HFFc6 (cell line): ENCODE data around the gene ARHGAP26. TPM values are rescaled to one million over a fixed set of nuclear protein-coding genes. Genes with fewer than 3 reads are reported as not detected.

Experiments
- DNase-seq: peaks from one replicate; pipeline ENCODE4 v3.0.0-alpha.2; 2018
- H3K27ac Mint-ChIP-seq: 2 replicates; pipeline ENCODE4 v1.8.0; 2020; ENCODE audit warnings: mild to moderate bottlenecking, mixed read lengths
- H3K27me3 Mint-ChIP-seq: 2 replicates; pipeline ENCODE4 v1.8.0; 2021; ENCODE audit warnings: mild to moderate bottlenecking, moderate library complexity, mixed read lengths; ENCODE audit not compliant: insufficient read depth
- H3K36me3 Mint-ChIP-seq: 2 replicates; pipeline ENCODE4 v1.8.0; 2021; ENCODE audit warnings: low read depth, mixed read lengths
- H3K4me1 Mint-ChIP-seq: 2 replicates; pipeline ENCODE4 v1.8.0; 2020; ENCODE audit warnings: low read depth, mixed read lengths
- H3K4me3 Mint-ChIP-seq: 2 replicates; pipeline ENCODE4 v1.8.0; 2020; ENCODE audit warnings: mild to moderate bottlenecking, moderate library complexity, mixed read lengths
- H3K9me3 Mint-ChIP-seq: 2 replicates; pipeline ENCODE4 v1.8.0; 2020; ENCODE audit warnings: mild to moderate bottlenecking, mixed read lengths
- total RNA-seq, 6 experiments: library from RNA; stranded (reverse); fragmentation: NEBNext Ultra II Directional; extraction: Animal tissue kit (Norgen Biotek cat#: 25700); gene quantifications; 2 replicates in 1 of 6; 3 replicates in 5 of 6; pipeline ENCODE4 v1.2.3, GENCODE V29; 2021
- TF ChIP-seq, protein P1 (sequence below): fragments of 200-600 bp; sonication (generic); IDR thresholded peaks from 2 replicates; pipeline ENCODE4 v1.5.0; 2021; ENCODE audit warnings: antibody characterized with exemption, mild to moderate bottlenecking

Gene ARHGAP26
- total RNA-seq, 6 experiments from 2014 or later = 2.3 to 3.6 (median 3.1) TPM

- H3K27me3 Mint-ChIP-seq = no peaks in the 10 kb centered on the region
- no peak for DNase-seq
- no peak overlapping the region for H3K27ac Mint-ChIP-seq
- peaks cover 17% of the 10 kb centered on the region for H3K4me1 Mint-ChIP-seq
- no peak overlapping the region for H3K4me3 Mint-ChIP-seq
- H3K9me3 Mint-ChIP-seq = no peaks in the 10 kb centered on the region
- TF ChIP-seq, protein P1, sequence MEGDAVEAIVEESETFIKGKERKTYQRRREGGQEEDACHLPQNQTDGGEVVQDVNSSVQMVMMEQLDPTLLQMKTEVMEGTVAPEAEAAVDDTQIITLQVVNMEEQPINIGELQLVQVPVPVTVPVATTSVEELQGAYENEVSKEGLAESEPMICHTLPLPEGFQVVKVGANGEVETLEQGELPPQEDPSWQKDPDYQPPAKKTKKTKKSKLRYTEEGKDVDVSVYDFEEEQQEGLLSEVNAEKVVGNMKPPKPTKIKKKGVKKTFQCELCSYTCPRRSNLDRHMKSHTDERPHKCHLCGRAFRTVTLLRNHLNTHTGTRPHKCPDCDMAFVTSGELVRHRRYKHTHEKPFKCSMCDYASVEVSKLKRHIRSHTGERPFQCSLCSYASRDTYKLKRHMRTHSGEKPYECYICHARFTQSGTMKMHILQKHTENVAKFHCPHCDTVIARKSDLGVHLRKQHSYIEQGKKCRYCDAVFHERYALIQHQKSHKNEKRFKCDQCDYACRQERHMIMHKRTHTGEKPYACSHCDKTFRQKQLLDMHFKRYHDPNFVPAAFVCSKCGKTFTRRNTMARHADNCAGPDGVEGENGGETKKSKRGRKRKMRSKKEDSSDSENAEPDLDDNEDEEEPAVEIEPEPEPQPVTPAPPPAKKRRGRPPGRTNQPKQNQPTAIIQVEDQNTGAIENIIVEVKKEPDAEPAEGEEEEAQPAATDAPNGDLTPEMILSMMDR = no peak
- no peaks in the 10 kb centered on the region for H3K36me3 Mint-ChIP-seq
Observed at GRCh38 chr5:143138839-143139238, 368.7 kb downstream of the ARHGAP26 start.

- TF ChIP-seq, protein P1 = no peak
- H3K27me3 Mint-ChIP-seq = no peaks in the 10 kb centered on the region
- H3K9me3 Mint-ChIP-seq = no peaks in the 10 kb centered on the region
- no peaks in the 10 kb centered on the region for H3K36me3 Mint-ChIP-seq
- H3K27ac Mint-ChIP-seq = no peak overlapping the region
- no peak for DNase-seq
- H3K4me3 Mint-ChIP-seq = no peak overlapping the region
- peaks cover 17% of the 10 kb centered on the region for H3K4me1 Mint-ChIP-seq
Observed at GRCh38 chr5:143139585-143139984, 369.4 kb downstream of the ARHGAP26 start.

DNA sequence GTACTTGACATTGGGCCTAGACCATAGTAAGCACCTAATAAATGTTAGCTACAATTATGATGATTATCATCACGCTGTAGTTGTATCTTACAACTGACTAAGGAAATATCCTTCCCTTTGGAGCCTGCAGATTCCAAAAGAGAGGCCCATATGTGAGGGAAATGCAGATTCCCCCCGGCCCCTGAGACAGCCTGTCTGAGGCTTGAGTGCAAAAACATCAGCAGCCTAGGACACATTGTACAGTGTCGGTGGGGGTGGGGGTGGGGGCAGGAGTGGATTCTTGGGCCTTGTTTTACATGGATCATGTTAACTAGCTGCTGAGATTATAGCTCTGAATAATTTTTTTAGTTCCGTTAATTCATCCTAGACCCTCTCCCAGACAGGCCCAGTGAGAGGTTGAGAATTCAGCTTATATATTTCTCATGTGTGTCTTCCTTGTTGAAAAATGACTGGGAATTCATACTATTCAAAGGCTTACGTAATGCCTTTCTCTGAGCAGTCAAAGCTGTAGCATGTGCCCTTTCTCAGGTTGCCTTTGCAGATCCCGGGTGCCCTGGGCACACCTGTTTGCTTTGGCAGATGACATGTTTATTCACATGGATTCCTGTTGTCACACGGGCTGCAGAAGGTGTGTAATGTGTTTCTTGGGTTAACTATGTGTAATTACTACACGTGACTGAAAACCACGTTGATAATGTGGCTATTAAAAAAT is 370.5 kb downstream of the ARHGAP26 start:
- no peaks in the 10 kb centered on the region for H3K27me3 Mint-ChIP-seq
- H3K9me3 Mint-ChIP-seq = no peaks in the 10 kb centered on the region
- H3K4me1 Mint-ChIP-seq = peaks cover 27% of the 10 kb centered on the region
- no peak for DNase-seq
- no peaks in the 10 kb centered on the region for H3K36me3 Mint-ChIP-seq
- TF ChIP-seq, protein P1 = no peak
- no peak overlapping the region for H3K27ac Mint-ChIP-seq
- no peak overlapping the region for H3K4me3 Mint-ChIP-seq

GRCh38 chr5:143141652-143142051 is 371.5 kb downstream of the ARHGAP26 start:
- Mint-ChIP-seq H3K27ac (no peak overlapping the region), H3K27me3 (no peaks in the 10 kb centered on the region), H3K4me3 (no peak overlapping the region), H3K36me3 (no peaks in the 10 kb centered on the region), H3K4me1 (peaks cover 37% of the 10 kb centered on the region), H3K9me3 (no peaks in the 10 kb centered on the region)
- TF ChIP-seq, protein P1 = no peak
- DNase-seq = no peak

- Mint-ChIP-seq H3K27me3 (no peaks in the 10 kb centered on the region), H3K9me3 (no peaks in the 10 kb centered on the region), H3K27ac (no peak overlapping the region), H3K36me3 (no peaks in the 10 kb centered on the region), H3K4me1 (peaks cover 43% of the 10 kb centered on the region), H3K4me3 (no peak overlapping the region)
- TF ChIP-seq, protein P1 = no peak
- DNase-seq = no peak
Observed at GRCh38 chr5:143142596-143143435, 372.6 kb downstream of the ARHGAP26 start.
